Tibial artery (tissue), 4 donors: ENCODE measurements around the gene B4GALNT3.

Source experiments
- DNase-seq, 2 donors: peaks; one replicate each; pipeline ENCODE4 v3.0.0-alpha.2; 2019
- H3K27ac ChIP-seq, 2 donors: fragments of 200-600 bp; sonication (generic) in 1 of 2; 1 replicate in 1 of 2; 2 replicates in 1 of 2; pipeline ENCODE4 v1.5.1; 2018 to 2019; ENCODE audit warnings: mild to moderate bottlenecking in 1 of 2
- H3K27me3 ChIP-seq, 2 donors: fragments of 200-600 bp; sonication (generic) in 1 of 2; one replicate each; pipeline versions ENCODE4 v1.5.1 to v1.6.0; 2016 to 2019
- H3K36me3 ChIP-seq, 3 donors: fragments of 200-600 bp; sonication (generic) in 2 of 3; one replicate each; pipeline ENCODE4 v1.5.1; 2016 to 2019; ENCODE audit warnings: mild to moderate bottlenecking in 2 of 3
- H3K4me1 ChIP-seq, 4 donors: fragments of 200-600 bp; sonication (generic) in 2 of 4; 1 replicate in 3 of 4; 2 replicates in 1 of 4; pipeline ENCODE4 v1.5.1; 2016 to 2019
- H3K4me3 ChIP-seq, 2 donors: fragments of 200-600 bp; sonication (generic) in 1 of 2; 1 replicate in 1 of 2; 2 replicates in 1 of 2; pipeline ENCODE4 v1.5.1; 2018 to 2019; ENCODE audit warnings: mild to moderate bottlenecking in 2 of 2
- H3K9me3 ChIP-seq, 3 donors: fragments of 200-600 bp; sonication (generic) in 1 of 3; one replicate each; pipeline ENCODE4 v1.5.1; 2016 to 2019
- intact Hi-C: fragments of 100-400 bp; cut with DNase I; formaldehyde crosslinking; loops from one replicate; pipeline ENCODE4 v1.15.0; 2023; ENCODE audit warnings: low total_unique reads
- TF ChIP-seq, protein P1 (sequence below), 2 experiments: fragments of 200-600 bp in 1 of 2; fragments of 450-650 bp in 1 of 2; IDR thresholded peaks; one replicate each; pipeline ENCODE4 v1.5.1; 2017 to 2019; ENCODE audit warnings: antibody characterized with exemption in 2 of 2, mild to moderate bottlenecking in 1 of 2, moderate library complexity in 1 of 2

The B4GALNT3 gene

DNA sequence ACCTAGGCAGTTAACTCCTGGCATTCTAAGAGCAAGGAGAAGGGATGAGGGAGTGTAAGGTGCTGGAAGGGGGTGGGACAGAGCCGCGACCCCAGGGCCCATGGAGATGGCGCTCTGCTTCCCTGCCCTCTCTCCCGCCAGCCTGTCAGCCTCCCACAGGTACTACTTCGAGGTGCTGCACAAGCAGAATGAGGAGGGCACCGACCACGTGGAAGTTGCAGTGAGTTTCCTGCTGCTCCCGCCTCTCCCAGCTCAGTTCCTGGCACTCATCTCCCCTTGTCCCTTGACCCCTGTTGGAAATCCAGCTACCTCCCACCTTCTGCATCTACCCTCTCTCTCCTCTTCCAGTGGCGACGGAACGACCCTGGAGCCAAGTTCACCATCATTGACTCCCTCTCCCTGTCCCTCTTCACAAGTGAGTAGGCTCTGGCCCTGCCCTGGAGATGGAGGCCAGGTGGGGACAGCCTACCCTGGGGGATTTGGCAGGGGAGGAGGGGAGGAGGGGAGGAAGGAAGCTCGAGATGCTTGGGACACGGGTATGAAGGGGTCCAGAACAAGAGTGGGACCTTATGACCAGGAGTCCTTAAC is 88.2 kb downstream of the B4GALNT3 start:
- Histone ChIP-seq H3K27ac (no peak overlapping the region), H3K27me3 (no peaks in the 10 kb centered on the region), H3K4me3 (no peak overlapping the region), H3K4me1 (peaks cover 0 to 17% (median 11%) of the 10 kb centered on the region in 4 donors), H3K9me3 (no peaks in the 10 kb centered on the region), H3K36me3 (peaks cover 0 to 24% (median 22%) of the 10 kb centered on the region in 3 donors)
- TF ChIP-seq, protein P1, sequence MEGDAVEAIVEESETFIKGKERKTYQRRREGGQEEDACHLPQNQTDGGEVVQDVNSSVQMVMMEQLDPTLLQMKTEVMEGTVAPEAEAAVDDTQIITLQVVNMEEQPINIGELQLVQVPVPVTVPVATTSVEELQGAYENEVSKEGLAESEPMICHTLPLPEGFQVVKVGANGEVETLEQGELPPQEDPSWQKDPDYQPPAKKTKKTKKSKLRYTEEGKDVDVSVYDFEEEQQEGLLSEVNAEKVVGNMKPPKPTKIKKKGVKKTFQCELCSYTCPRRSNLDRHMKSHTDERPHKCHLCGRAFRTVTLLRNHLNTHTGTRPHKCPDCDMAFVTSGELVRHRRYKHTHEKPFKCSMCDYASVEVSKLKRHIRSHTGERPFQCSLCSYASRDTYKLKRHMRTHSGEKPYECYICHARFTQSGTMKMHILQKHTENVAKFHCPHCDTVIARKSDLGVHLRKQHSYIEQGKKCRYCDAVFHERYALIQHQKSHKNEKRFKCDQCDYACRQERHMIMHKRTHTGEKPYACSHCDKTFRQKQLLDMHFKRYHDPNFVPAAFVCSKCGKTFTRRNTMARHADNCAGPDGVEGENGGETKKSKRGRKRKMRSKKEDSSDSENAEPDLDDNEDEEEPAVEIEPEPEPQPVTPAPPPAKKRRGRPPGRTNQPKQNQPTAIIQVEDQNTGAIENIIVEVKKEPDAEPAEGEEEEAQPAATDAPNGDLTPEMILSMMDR (IDR thresholded peaks at IDR 0.05), result no peak
- intact Hi-C loops, result loop anchor here (2.0 to 5.0 kb wide), 2 partner anchors 46 to 95 kb away; no protein-coding TSS in a partner anchor
- no peak for DNase-seq

DNA sequence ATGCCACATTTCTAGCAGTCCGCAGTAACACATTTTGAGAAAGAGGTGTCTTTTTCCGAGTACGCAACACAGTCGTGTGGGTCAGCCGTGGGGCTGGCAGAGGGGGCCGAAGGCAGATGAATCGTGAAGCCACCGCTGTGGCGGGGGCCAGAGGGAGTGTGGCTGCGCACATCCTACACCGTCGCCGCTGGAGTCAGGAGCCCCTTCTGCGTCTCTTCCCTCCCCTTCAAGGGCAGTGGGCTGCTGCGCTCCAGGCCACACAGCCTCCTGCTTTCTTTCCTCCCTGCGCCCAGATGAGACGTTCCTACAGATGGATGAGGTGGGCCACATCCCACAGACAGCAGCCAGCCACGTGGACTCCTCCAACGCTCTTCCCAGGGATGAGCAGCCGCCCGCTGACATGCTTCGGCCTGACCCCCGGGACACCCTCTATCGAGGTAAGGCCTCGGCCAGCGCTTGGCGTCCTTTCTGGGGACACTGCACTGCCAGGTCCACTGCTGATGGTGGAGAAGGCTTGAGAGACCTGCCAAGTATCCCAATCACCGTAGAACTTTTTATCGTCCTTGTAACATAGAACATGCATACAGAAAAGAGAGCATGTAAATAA is 89.8 kb downstream of the B4GALNT3 start:
- no peak overlapping the region for H3K27ac ChIP-seq
- intact Hi-C loops, result loop anchor here (5.0 kb wide), 1 partner anchor 47 kb away; no protein-coding TSS in a partner anchor
- H3K4me3 ChIP-seq, result no peak overlapping the region
- no peaks in the 10 kb centered on the region for H3K9me3 ChIP-seq
- DNase-seq, result peak in 1 of 2 donors; percentile 49
- H3K27me3 ChIP-seq, result no peaks in the 10 kb centered on the region
- peaks cover 0 to 22% (median 11%) of the 10 kb centered on the region in 4 donors for H3K4me1 ChIP-seq
- TF ChIP-seq, protein P1 (IDR thresholded peaks at IDR 0.05), result no peak
- H3K36me3 ChIP-seq, result peaks cover 6 to 33% (median 27%) of the 10 kb centered on the region in 3 donors

DNA sequence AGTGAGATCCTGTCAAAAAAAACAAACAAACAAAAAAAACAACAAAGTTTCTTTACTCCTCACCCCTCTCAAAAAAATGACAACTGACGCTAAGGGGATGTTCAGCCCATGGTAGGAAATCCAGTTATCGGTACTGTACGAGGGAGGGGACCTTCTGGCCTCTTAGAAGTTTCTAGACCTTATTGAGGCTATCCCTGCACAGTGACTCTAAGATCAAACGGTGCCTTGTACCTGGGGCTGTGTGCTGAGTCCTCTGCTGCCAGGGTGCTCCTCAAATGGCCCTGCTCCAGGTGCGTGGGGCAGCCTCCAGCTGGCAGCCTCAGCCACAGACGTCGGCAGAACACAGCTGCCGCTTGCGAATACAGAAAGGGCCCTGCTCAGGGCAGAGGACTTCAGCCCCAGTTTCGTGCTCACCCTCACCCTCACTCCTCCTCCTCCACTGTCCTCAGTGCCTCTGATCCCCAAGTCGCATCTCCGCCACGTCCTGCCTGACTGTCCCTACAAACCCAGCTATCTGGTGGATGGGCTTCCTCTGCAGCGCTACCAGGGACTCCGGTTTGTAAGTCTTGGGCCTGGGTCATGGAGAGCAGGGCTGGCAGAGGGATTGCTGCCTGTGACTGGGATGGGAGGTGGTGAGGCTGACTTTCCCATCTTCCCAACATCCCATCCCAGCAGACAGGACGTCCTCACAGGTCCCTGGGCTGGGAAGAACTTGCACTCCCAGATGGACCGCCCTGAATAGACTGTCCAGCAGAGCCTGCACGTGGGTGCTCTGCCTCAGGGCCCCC is 90.9 kb downstream of the B4GALNT3 start:
- peaks cover 6 to 33% (median 27%) of the 10 kb centered on the region in 3 donors for H3K36me3 ChIP-seq

DNA sequence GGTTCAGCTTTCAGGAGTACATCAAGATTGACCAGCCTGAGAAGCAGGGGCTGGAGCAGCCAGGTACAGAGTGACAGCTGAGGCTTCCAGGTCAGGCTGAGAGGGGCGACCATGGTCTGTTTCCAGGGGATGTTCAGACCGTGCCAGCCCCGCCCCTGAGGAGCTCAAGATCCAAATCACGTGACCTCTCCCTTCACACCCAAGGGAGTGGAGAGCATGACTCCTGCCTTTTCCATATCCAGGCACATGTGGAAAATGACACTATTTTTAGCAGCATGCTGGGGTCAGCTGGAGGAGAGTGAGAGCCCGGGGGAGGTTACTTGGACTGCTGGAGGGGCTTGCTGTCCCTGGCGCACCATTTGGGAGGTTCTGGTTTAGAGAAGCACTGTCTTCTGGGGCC is 92.7 kb downstream of the B4GALNT3 start:
- no peak for DNase-seq
- Histone ChIP-seq H3K4me3 (no peak overlapping the region), H3K27me3 (no peaks in the 10 kb centered on the region), H3K27ac (no peak overlapping the region), H3K9me3 (no peaks in the 10 kb centered on the region), H3K36me3 (peaks cover 6 to 41% (median 27%) of the 10 kb centered on the region in 3 donors), H3K4me1 (peaks cover 0 to 18% (median 9%) of the 10 kb centered on the region in 4 donors)
- intact Hi-C loops, result no loop called here
- TF ChIP-seq, protein P1 (IDR thresholded peaks at IDR 0.05), result no peak

More for the DNA sequence above, 90.9 kb downstream of the B4GALNT3 start:
- Histone ChIP-seq H3K27me3 (no peaks in the 10 kb centered on the region), H3K4me1 (peaks cover 0 to 22% (median 11%) of the 10 kb centered on the region in 4 donors), H3K4me3 (no peak overlapping the region), H3K9me3 (no peaks in the 10 kb centered on the region), H3K27ac (no peak overlapping the region)
- TF ChIP-seq, protein P1 (IDR thresholded peaks at IDR 0.05), result no peak
- no peak for DNase-seq
- intact Hi-C loops, result no loop called here

DNA sequence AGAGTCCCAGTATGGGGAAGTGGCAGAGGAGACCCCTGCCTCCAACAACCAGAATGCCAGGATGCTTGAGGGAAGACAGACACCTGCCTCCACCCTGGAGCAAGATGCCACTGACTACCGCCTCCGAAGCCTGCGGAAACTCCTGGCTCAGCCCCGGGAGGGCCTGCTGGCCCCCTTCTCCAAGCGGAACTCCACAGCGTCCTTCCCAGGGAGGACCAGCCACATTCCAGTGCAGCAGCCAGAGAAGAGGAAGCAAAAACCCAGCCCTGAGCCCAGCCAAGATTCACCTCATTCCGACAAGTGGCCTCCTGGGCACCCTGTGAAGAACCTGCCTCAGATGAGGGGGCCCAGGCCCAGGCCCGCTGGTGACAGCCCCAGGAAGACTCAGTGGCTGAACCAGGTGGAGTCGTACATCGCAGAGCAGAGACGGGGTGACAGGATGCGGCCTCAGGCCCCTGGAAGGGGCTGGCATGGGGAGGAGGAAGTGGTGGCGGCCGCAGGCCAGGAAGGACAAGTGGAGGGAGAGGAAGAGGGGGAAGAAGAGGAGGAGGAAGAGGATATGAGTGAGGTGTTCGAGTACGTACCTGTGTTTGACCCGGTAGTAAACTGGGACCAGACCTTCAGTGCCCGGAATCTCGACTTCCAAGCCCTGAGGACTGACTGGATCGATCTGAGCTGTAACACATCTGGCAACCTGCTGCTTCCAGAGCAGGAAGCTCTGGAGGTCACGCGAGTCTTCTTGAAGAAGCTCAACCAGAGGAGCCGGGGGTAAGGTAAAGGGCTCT is 93.7 kb downstream of the B4GALNT3 start:
- no peaks in the 10 kb centered on the region for H3K27me3 ChIP-seq
- H3K36me3 ChIP-seq, result peaks cover 6 to 50% (median 21%) of the 10 kb centered on the region in 3 donors
- TF ChIP-seq, protein P1 (IDR thresholded peaks at IDR 0.05), result no peak
- DNase-seq, result peak in 1 of 2 donors; percentile 42
- H3K27ac ChIP-seq, result no peak overlapping the region
- no peak overlapping the region for H3K4me3 ChIP-seq
- intact Hi-C loops, result no loop called here
- no peaks in the 10 kb centered on the region for H3K9me3 ChIP-seq
- peaks cover 0 to 18% (median 9%) of the 10 kb centered on the region in 4 donors for H3K4me1 ChIP-seq
